ENCODE measurements around the gene GINS3.
A peak's percentile ranks its signal among the peaks of the same experiment; 100 is the strongest.
"Not testable (repeated sequence)": the region's sequence is repeated elsewhere in the genome, so short reads cannot be mapped to it uniquely, and the experiment has no call there.

GINS3 gene

DNA sequence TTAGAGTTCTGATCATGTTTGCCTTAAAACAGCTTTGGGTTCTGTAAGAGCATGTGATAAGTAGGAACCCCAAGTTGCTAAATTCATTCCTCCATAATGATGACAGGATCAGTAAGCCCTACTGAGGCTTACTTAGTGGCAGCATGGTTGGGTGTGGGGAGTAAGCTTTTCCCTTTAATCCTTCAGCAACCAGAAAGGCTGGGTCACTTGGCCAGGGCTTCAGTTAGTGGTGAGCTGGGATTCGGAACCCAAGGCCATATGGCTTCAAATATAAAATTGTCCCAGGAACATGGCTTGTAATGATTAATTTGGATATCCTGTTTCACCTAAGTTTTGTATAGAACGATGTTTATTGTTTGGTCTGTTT is 850 bp downstream of the GINS3 start:
- DNase-seq: peak; percentile 48

DNA sequence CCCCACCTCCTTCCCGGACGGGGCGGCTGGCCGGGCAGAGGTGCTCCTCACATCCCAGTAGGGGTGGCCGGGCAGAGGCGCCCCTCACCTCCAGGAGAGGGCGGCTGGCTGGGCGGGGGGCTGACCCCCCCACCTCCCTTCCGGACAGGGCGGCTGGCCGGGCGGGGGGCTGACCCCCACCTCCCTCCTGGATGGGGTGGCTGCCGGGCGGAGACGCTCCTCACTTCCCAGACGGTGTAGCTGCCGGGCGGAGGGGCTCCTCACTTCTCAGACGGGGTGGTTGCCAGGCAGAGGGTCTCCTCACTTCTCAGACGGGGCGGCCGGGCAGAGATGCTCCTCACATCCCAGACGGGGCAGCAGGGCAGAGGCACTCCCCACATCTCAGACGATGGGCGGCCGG is 4.6 kb downstream of the GINS3 start:
- DNase-seq: not testable (repeated sequence)

DNA sequence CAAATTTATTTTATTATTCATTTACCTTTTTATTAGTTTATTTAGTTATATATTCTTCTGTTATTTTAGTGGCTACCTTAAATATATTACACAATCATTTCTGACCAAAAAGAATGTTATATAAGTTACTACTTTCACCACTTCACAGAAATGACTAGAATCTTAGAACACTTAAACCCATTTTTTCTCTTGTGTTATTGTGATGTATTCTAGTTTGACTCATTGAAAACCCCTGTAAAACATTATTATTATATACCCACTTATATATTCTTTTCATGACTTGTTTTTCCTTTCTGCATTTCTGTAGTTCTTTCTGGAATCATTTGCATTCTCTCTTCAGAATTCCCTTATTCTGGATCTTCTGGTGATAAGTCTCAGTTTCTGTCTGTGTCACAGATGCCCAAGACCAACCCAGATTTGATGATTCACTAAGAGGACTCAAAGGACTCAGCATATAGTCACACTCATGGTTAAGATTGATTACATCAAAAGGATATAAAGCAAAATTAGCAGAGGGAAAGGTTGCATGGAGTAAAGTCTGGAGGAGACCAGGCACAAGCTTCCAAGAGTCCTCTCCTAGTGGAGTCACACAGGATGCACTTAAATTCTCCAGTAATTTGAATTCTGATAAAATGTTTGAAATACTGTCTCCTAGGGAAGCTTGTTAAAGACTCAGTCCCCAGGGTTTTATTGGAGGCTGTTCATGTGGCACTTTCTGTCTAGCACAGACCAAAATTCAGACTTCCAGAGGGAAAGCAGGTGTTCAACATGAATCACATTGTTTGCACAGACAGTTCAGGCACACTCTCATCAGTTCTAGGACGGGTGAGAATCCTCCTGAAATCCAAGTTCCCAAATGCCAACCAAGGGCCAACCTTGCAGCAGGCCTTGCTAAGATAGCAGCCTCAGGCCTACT is 7.7 kb downstream of the GINS3 start:
- no peak for DNase-seq

DNA sequence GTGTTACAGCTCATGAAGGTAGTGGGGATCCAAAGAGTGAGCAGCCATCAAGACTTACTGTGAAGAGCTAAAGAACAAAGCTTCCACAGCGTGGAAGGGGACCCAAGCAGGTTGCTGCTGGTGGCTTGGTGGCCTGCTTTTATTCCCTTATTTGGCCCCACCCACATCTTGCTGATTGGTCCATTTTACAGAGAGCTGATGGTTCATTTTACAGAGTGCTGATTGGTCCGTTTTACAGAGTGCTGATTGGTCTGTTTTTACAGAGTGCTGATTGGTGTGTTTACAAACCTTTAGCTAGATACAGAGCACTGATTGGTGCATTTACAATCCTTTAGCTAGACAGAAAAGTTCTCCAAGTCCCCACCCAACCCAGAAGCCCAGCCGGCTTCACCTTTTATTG is 9.0 kb downstream of the GINS3 start:
- DNase-seq: not testable (repeated sequence)

DNA sequence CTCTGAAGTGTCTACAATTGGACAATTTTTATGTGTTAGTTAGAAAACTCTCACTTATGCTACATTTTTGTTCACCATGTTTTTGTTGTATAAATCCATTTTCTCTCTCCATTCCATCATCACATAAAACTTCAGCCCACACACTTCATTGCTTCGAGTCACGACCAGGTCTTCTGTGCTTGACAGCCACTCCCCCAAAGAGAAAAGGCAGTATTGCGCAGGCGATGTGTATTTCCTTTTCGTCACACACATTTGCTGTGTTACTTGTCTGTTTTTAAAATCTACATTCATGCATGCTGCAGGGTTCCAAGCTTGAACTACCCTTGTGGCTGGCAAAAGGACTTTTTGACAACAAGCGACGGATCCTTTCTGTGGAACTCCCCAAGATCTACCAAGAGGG is 10.5 kb downstream of the GINS3 start:
- DNase-seq: no peak

DNA sequence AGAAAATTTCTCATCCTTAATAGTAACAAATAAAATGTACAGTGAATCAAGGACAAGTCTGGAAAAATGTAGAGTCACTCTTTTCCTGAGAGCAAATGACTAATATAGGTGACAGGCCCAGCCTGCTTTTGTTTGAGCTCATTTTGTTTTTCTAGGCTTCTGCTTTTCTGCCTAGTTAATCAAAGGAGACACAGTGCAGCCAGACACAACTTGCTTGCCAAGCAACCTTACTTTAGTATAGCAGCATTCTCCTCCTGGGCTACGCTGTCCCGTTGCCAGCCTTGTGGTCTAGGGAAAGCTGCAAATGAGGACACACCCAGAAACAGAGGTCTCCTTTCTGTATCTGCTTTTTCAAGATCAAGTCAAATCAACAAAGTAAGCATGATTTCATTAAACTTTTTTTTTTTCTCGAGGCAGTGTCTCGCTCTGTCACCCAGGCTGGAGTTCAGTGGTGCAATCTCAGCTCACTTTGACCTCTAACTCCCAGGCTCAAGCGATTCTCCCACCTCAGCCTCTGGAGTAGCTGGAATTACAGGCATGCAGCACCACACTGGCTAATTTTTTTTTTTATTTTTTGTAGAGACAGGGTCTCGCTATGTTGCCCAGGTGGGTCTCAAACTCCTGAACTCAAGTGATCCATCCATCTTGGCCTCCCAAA is 17.2 kb downstream of the GINS3 start:
- peak; percentile 94 for DNase-seq

DNA sequence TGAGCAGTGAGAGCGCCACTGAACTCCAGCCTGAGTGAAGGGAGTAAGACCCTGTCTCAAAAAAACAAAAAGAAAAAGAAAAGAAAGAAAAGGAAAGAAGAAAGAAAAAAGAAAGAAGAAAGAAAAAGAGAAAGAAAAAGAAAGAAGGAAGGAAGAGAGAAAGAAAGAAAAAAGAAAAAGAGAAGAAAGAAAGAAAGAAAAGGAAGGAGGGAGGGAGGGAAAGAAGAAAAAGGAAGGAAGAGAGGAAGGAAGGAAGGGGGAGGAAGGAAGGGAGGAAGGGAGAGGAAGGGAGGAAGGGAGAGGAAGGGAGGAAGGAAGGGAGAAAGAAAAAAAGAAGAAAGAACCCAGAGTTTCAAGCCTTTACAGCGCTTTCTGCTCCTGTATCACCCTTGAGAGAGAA is 19.1 kb downstream of the GINS3 start:
- DNase-seq: no peak

DNA sequence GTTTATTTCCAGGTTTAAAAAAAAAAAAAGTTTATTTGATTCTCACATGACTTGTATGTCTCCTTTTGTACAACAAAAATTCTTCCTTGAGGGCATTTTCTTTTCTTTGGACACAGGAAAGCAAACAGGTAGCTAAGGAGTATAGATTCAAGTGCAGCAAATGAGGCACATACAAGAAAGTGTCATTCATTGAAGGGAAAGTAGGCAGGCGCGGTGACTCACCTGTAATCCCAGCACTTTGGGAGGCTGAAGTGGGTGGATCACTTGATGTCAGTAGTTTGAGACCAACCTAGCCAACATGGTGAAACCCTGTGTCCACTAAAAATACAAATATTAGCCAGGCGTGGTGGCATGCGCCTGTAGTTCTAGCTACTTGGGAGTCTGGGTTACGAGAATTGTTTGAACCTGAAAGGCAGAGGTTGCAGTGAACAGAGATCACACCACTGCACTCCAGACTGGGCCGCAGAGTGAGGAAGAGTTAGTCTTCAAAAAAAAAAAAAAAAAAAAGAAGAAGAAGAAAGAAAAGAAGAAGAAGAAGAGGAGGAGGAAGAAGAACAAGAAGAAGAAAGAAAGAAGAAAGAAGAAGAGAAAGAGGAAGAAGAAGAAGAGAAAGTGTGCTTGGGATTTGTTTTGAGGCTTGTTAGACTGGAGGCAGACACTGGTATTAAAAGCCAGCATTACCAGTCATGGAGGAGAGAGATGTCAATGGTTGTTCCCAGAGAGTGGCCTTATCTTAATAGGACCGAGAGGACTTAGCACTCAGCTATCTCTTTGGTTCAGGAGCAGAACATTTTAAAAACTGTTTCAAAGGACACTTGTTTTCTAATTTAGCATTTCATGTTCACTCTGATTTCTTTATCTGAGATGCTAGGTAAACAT is 19.7 kb downstream of the GINS3 start:
- peak; percentile 79 for DNase-seq

DNA sequence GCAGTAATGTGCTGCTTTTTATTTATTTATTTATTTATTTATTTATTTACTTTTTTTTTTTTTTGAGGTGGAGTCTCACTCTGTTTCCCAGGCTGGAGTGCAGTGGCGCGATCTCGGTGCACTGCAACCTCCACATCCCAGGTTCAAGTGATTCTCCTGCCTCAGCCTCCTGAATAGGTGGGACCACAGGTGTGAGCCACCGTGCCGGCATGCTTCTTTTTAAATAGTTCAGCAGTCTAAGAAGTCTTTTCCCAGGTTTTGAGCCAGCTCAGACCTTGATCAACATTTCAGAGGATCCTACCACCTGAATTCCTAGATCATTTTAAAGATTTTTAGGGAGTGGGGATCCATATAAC is 20.3 kb downstream of the GINS3 start:
- not testable (repeated sequence) for DNase-seq

DNA sequence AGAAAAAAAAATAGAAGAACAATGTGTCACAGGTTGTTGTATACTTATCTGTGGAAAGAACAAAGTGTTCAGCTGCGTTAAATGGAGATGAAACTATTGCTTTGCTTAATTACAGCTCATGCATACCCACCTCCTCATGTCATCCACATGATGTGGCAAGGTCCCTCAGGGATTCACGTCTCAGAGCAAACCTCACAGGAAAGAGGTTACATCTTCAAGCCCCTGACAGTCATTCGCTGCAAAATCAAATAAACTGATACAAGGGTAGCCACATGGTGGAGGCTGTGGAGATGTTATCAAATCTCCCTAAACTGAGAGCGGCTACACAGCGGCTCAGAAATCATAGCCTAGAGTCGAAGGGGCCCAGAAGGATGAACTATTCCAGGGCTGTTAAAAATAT is 21.1 kb downstream of the GINS3 start:
- DNase-seq: no peak

DNA sequence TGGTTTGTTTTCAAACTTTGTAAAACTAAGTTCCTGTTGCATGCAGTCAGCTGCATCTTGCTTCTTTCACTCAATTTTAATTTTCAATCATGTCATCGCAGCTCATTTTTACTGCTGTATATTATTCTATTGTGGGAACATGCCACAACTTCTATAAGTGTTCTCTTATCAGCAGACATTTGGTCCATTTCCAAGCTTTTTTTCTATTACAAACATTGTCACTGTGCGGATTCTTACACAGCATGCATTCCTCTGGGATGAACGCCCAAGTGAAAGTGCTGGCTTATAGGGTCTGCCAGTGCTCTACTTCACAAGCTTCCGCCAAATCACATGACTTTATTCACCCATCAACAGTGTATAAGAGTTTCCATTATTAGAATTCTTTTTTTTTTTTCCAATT is 22.7 kb downstream of the GINS3 start:
- DNase-seq: no peak

DNA sequence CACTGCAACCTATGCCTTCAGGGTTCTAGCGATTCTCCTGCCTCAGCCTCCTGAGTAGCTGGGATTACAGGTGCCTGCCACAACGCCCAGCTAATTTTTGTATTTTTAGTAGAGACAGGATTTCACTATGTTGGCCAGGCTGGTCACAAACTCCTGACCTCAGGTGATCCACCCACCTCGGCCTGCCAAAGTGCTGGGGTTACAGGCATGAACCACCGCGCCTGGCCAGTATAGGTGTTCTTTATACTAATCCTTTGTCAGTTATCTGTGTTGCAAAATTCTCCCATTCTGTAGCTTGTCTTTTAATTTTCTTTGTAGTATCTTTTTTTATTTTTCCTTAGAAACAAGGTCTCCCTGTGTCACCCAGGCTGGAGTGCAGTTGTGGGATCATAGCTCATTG is 23.7 kb downstream of the GINS3 start:
- not testable (repeated sequence) for DNase-seq

DNA sequence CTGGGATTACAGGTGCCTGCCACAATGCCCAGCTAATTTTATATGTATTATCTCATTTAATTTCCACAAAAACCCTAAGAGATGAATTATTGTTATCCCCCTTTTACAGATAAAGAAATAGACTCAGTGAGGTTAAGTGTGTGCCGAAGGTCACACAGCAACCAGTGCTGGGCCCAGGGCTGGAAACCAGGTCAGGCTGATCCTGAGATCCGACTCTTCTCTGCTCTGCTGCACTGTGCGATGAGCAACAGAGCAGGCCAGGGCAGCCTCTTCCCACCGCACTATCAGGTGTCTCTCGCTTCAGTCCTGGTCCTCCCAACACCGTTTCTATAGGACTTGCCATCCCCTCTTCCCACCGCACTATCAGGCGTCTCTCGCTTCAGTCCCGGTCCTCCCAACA is 24.8 kb downstream of the GINS3 start:
- no peak for DNase-seq

DNA sequence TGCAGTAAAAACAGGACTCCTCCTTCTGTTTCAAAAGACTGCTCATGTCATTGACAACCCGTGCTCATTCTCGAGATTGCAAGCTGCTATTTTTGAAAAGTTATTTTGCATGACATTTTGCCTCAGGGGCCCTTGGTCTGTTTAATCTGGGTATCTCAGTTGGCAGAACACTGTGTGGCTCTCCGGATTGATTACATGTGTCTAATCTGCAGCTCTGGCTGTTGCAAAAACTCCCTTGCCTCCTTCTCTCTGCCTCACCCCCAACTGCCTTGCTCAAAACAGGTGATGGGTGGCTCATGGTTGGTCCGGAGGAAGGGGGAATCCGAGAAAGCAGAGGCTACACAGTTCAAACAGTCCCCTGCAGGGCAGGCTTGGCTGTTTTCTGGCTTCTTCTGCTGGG is 25.3 kb downstream of the GINS3 start:
- DNase-seq: peak; percentile 56

DNA sequence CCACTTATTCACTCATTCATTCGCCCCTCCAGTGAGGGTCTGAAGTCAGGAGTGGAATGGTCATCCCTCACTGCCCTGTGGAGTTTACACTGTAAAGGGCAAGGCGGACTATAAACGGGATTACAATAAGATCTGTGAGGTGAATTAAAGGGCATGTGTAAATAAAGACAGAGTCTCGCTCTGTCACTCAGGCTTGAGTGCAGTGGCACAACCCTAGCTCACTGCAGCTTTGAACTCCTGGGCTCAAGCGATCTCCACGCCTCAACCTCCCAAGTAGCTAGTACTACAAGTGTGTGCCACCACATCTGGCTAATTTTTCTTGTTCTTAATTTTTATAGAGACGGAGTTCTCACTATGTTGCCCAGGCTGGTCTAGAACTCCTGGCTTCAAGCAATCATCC is 25.8 kb downstream of the GINS3 start:
- no peak for DNase-seq

DNA sequence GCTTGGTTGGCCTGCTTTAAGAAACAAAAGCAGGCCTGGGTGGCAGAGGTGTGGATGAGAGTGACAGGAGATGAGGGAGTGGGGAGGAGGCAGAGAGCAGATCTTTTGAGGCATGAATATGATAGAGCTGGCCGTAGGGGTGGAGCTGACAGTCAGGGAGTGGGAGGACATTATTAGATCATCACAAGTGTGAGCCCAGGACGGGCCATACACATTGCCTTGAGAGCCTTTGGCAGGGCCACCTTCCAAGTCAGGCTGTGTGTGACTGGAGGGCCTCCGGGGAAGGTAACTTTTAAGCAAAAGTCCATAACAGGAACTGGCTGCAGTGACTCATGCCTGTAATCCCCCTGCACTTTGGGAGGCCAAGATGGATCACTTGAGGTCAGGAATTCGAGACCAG is 26.3 kb downstream of the GINS3 start:
- DNase-seq: peak; percentile 25

DNA sequence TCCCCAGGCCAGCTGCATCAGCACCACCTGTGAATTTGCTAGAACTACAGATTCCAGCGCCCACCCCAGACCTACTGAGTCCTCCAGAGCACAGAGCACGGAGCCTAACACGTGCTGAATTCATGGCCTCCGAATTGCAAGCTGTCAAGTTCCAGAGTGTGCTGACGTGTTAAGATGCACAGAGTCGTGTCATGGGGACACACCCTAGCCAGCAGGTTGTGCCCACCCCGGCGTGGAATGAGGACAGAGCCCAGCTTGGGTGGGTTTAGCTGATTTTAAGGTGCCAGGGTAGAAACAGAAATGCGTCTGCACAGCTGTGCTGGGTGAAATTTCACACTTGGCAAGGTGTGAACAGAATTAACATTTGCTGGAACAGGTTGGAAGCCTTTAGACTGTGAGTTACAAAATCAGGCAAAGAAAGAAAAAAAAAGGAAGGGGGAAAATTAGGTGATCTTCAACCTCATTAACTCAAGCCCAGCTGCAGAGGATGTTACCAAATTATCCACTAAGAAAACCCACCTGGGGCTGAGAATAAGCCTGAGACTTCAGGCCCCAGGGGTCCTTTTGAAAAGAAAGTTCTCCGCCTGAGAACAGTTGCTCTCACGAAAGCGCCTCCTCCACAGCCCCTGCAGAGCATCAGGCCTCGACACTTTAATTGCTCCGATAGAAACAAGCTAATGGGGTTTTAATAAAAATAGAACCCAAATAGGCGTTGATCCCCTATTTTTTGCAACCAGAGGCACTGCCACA is 27.1 kb downstream of the GINS3 start:
- DNase-seq: no peak

DNA sequence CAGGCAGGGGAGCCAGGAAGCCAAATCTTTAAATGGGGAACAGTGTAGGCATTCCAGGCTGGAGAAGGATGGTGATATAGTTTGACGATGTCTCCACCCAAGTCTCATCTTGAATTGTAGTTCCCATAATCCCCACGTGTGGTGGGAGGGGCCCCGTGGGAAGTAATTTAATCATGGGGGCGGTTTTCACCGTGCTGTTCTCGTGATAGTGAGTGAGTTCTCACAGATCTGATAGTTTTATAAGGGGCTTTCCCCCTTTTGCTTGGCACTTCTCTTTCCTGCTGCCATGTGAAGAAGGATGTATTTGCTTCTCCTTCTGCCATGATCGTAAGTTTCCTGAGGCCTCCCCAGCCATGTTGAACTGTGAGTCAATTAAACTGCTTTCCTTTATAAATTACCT is 28.8 kb downstream of the GINS3 start:
- DNase-seq: no peak

DNA sequence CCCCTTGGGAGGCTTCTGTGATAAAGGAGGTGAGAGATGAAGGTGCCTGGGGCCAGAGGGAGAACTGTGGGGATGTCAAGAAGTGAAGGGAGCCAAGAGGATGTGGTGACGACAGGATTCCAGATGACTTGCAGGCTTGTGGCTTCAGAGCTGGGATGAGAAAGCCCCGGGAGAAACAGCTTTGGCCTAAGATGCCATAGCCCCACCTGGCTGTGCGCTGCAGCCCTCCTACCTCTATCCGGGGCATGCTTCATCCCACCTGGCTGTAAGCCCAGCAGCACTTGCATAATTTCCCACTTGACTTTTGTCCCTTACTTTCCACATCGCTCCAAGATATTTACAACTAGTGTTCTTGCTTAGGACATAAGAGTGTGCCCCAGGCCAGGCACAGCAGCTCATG is 29.3 kb downstream of the GINS3 start:
- DNase-seq: no peak

DNA sequence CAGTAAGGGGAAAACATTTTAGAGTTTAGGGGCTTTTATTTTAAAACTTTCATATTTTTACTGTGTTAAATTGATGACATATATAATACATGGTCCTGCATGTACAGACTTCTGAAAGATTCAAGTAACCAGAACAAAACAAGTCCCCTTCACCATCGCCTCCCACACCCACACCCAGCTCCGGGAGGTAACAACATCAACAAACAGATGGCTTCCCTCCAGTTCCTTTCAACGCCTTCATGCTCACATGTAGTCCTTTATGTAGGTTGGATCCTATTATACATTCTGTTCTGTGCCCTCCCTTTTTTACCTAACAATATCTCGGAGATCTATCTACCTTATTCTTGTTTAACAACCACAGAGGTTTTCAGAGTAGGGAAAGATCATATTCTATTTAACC is 30.5 kb downstream of the GINS3 start:
- no peak for DNase-seq

DNA sequence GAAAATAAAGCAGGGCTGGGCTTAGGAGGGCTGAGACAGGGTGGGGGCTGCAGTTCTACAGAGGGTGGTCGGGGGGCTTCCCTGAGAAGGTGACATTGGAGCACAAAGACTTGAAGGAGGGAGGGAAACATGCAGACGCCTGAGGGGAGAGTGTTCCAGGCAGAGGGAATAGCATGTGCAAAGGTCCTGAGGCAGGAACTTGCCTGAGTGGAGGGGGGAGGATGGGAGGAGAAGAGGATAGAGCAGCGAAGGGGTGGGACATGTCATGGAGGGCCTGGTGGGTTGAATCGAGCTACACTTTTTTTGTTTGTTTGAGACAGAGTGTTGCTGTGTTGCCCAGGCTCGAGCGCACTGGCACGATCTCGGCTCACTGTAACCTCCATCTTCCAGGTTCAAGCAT is 33.0 kb downstream of the GINS3 start:
- no peak for DNase-seq

DNA sequence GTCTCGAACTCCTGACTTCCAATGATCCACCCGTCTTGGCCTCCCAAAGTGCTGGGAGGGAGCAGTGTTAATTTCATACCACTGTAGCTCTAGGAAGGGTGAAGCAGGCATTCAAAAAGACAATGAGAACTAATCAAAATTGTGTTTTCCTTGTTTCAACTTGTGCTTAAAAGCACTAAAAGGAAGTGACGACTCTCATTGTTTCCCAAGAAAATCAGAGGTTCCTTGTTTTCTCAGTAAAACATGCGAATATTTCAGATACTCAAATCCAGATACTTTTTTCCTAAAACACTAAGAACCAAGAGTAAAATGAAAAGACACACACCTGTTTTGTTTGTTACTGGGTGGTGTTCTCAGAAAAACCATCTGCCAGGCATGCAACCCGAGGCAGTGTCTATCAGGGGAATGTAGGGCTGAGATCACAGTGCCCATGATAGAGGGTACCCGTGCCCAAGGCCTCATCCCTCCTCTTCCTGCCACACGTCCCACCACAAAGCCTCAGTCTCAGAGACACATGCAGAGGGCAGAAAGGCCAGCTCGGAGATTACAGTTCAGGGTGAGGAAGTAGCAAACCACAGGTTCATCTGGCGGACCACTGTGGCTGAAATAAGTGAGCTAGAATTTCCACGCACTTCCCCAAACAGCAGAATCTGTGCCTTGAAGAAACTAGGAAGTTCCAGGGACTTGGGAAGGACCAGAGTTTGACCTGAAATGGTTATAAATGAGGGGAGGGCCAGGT is 33.7 kb downstream of the GINS3 start:
- DNase-seq: peak; percentile 80

All from hematopoietic multipotent progenitor cell treated with erythropoietin and hydrocortisone succinate and interleukin-3 and kit ligand, for 6 days (in vitro differentiated cells).